Body of pancreas (tissue), 4 donors: Measurements from ENCODE around the gene PSG7. TPM values are rescaled to one million over a fixed set of nuclear protein-coding genes. Genes with fewer than 3 reads are reported as not detected.
"Not testable (repeated sequence)": the region's sequence is repeated elsewhere in the genome, so short reads cannot be mapped to it uniquely, and the experiment has no call there.

Experiments
- ATAC-seq: fragments of 150-250 bp; one replicate; pipeline ENCODE4 v1.9.1; 2016
- DNase-seq, 4 donors: peaks; one replicate each; pipeline ENCODE4 v3.0.0-alpha.2; 2019
- H3K27ac ChIP-seq, 4 donors: fragments of 200-600 bp; sonication (generic); 1 replicate in 3 of 4; 2 replicates in 1 of 4; pipeline versions ENCODE4 v1.5.1 to v1.6.1; 2016 to 2019; ENCODE audit warnings: mild to moderate bottlenecking in 1 of 4, mixed read lengths in 1 of 4, moderate library complexity in 1 of 4
- H3K27me3 ChIP-seq, 2 donors: fragments of 200-600 bp; sonication (generic); one replicate each; pipeline ENCODE4 v1.6.0; 2016; ENCODE audit warnings: mild to moderate bottlenecking in 1 of 2
- H3K36me3 ChIP-seq, 2 donors: fragments of 200-600 bp; sonication (generic); replicated peaks in 1 of 2; 2 replicates each; pipeline ENCODE4 v1.5.1; 2016; ENCODE audit warnings: low read depth in 2 of 2; ENCODE audit not compliant: insufficient read depth in 1 of 2
- H3K4me1 ChIP-seq: fragments of 200-600 bp; sonication (generic); one replicate; pipeline ENCODE4 v1.6.0; 2016
- H3K4me3 ChIP-seq, 2 donors: fragments of 200-600 bp; sonication (generic); 1 replicate in 1 of 2; 2 replicates in 1 of 2; pipeline ENCODE4 v1.5.1; 2016 to 2019
- H3K9me3 ChIP-seq, 3 donors: fragments of 200-600 bp; sonication (generic); 1 replicate in 2 of 3; 2 replicates in 1 of 3; pipeline ENCODE4 v1.5.1; 2016
- WGBS, 2 donors: methylation state at CpG; one replicate each; pipeline ENCODE4 v1.1.5; 2017; 5-methylcytosine and 5-hydroxymethylcytosine counted together
- intact Hi-C: fragments of 100-400 bp; cut with DNase I; formaldehyde crosslinking; loops from one replicate; pipeline ENCODE4 v1.15.1; 2023
- total RNA-seq, 2 donors: library from RNA; depleted of rRNA; stranded (reverse); fragments of >200 nt; gene quantifications; one replicate each; pipeline ENCODE4 v1.1.0, GENCODE V29; 2016

PSG7 gene
- total RNA-seq, 2 donors from 2014 or later, result not detected

GRCh38 chr19:42913516-42913915, 23.5 kb downstream of the PSG7 start:
- ATAC-seq, H3K27me3 ChIP-seq, H3K36me3 ChIP-seq, H3K27ac ChIP-seq, DNase-seq, H3K4me3 ChIP-seq, H3K4me1 ChIP-seq, H3K9me3 ChIP-seq, intact Hi-C loops: not testable (repeated sequence)
- 69 to 72% methylated on average over 5 of the region's 5 CpGs for WGBS, 2 donors

- intact Hi-C loops, H3K27me3 ChIP-seq, H3K4me1 ChIP-seq, H3K27ac ChIP-seq, H3K36me3 ChIP-seq, H3K4me3 ChIP-seq, H3K9me3 ChIP-seq, ATAC-seq, DNase-seq: not testable (repeated sequence)
- WGBS, 2 donors, result 70 to 74% methylated on average over 4 of the region's 4 CpGs
Observed at GRCh38 chr19:42912941-42913340, 24.1 kb downstream of the PSG7 start.

DNA sequence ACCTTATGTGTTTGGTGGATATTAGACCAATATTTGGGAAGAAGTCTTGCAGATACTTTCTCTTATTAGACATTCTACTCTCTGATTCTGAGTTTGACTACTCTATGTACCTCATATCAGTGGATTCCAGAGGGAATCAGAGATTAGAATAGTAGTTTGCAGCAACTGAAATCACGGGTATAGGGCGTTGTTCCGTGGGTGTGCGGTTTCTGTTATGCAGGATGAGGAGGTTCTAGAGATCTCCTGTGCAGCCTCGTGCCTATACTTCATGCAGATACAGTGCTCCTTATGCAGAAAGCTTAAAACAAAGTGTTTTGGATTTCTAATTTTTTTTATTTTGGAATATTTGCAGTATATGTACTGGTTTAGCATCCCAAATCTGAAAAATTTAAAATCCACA, 25.3 kb downstream of the PSG7 start:
- H3K27ac ChIP-seq, H3K4me3 ChIP-seq, intact Hi-C loops, ATAC-seq, H3K27me3 ChIP-seq, DNase-seq, H3K9me3 ChIP-seq, H3K4me1 ChIP-seq, H3K36me3 ChIP-seq: not testable (repeated sequence)
- 63 to 68% methylated on average over 5 of the region's 5 CpGs for WGBS, 2 donors

- H3K36me3 ChIP-seq, H3K4me3 ChIP-seq, intact Hi-C loops, H3K27me3 ChIP-seq, H3K27ac ChIP-seq, DNase-seq, ATAC-seq, H3K4me1 ChIP-seq, H3K9me3 ChIP-seq: not testable (repeated sequence)
- WGBS, 2 donors, result 36 to 42% methylated on average over 5 of the region's 5 CpGs
Observed at GRCh38 chr19:42906162-42906561, 30.8 kb downstream of the PSG7 start.

DNA sequence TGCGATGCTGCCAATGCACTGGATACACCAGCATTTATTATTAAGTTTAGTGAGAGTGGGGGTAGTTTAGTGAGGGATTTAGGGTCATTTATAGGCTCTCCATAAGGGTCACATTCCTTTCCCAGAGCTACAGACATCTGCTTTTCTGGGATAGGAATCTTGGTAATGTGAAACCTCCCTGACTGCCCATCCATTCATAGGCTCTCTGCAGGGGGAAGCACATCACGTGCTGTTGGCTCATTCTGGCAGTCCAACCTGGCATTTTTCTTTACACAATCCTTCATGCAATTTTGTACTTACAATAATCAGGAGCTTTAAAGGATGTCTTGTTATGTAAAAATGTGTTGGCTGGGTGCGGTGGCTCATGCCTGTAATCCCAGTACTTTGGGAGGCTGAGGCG, 36.4 kb downstream of the PSG7 start:
- H3K4me1 ChIP-seq, H3K9me3 ChIP-seq, ATAC-seq, H3K4me3 ChIP-seq, intact Hi-C loops, H3K36me3 ChIP-seq, H3K27me3 ChIP-seq, H3K27ac ChIP-seq, DNase-seq: not testable (repeated sequence)
- 68 to 79% methylated on average over 4 of the region's 4 CpGs for whole genome bisulfite sequencing, 2 donors

- H3K27ac ChIP-seq, H3K36me3 ChIP-seq, ATAC-seq, H3K4me3 ChIP-seq, H3K27me3 ChIP-seq, H3K4me1 ChIP-seq, H3K9me3 ChIP-seq, intact Hi-C loops, DNase-seq: not testable (repeated sequence)
- WGBS, 2 donors, result 60 to 68% methylated on average over 12 of the region's 12 CpGs
Observed at GRCh38 chr19:42899674-42900073, 37.3 kb downstream of the PSG7 start.

GRCh38 chr19:42899110-42899509, 37.9 kb downstream of the PSG7 start:
- H3K36me3 ChIP-seq, DNase-seq, H3K4me1 ChIP-seq, H3K9me3 ChIP-seq, H3K4me3 ChIP-seq, intact Hi-C loops, H3K27me3 ChIP-seq, H3K27ac ChIP-seq, ATAC-seq: not testable (repeated sequence)
- WGBS, 2 donors, result 54 to 84% methylated on average over 1 of the region's 1 CpG

- ATAC-seq, H3K27me3 ChIP-seq, H3K4me1 ChIP-seq, H3K4me3 ChIP-seq, intact Hi-C loops, H3K9me3 ChIP-seq, H3K36me3 ChIP-seq, H3K27ac ChIP-seq, DNase-seq: not testable (repeated sequence)
- 15 to 48% methylated on average over 1 of the region's 1 CpG for WGBS, 2 donors
Observed at GRCh38 chr19:42898656-42899055, 38.4 kb downstream of the PSG7 start.

DNA sequence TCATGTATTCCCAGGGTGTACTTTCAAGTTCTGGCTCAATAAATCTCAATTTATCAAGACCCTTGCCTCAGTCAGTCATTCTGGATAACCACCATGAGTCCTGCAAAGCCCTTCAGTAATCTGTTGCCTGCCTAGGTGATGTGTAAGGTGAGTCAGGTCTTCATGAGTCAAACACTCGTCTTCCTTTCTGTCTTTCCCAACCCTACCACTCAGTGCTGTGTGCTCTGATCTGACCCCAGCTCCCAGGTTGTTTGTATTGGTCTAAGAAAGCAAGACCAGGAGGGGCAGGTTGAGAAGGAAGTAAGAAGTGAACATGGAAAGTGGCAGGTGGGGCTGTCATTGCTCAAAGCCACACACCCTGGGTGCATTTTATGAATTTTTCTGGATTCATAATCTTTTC, 39.3 kb downstream of the PSG7 start:
- H3K4me1 ChIP-seq, H3K27me3 ChIP-seq, DNase-seq, H3K36me3 ChIP-seq, H3K4me3 ChIP-seq, intact Hi-C loops, ATAC-seq, H3K27ac ChIP-seq, H3K9me3 ChIP-seq: not testable (repeated sequence)
- 4 to 26% methylated on average over 1 of the region's 1 CpG for WGBS, 2 donors

- ATAC-seq, DNase-seq, intact Hi-C loops, H3K4me1 ChIP-seq, H3K4me3 ChIP-seq, H3K27ac ChIP-seq, H3K27me3 ChIP-seq, H3K36me3 ChIP-seq, H3K9me3 ChIP-seq: not testable (repeated sequence)
- 67 to 69% methylated on average over 7 of the region's 7 CpGs for WGBS, 2 donors
Observed at GRCh38 chr19:42890446-42890845, 46.6 kb downstream of the PSG7 start.

GRCh38 chr19:42887876-42888445, 49.0 kb downstream of the PSG7 start:
- H3K4me1 ChIP-seq, intact Hi-C loops, H3K36me3 ChIP-seq, H3K27me3 ChIP-seq, H3K4me3 ChIP-seq, DNase-seq, H3K9me3 ChIP-seq, H3K27ac ChIP-seq, ATAC-seq: not testable (repeated sequence)

GRCh38 chr19:42882730-42883129, 54.3 kb downstream of the PSG7 start:
- whole genome bisulfite sequencing, 2 donors, result 66 to 76% methylated on average over 2 of the region's 2 CpGs
- intact Hi-C loops, result not testable (repeated sequence)

More at GRCh38 chr19:42882730-42883129, 54.3 kb downstream of the PSG7 start:
- not testable (repeated sequence) for DNase-seq, ATAC-seq, H3K4me1 ChIP-seq, H3K27ac ChIP-seq, H3K36me3 ChIP-seq, H3K27me3 ChIP-seq, H3K9me3 ChIP-seq, H3K4me3 ChIP-seq
